ENCODE results near the gene PAQR6. TPM values are rescaled to one million over a fixed set of nuclear protein-coding genes. Genes with fewer than 3 reads are reported as not detected.

Gene PAQR6
- total RNA-seq, 2 donors from 2014 or later, result 1.1 to 2.9 TPM

DNA sequence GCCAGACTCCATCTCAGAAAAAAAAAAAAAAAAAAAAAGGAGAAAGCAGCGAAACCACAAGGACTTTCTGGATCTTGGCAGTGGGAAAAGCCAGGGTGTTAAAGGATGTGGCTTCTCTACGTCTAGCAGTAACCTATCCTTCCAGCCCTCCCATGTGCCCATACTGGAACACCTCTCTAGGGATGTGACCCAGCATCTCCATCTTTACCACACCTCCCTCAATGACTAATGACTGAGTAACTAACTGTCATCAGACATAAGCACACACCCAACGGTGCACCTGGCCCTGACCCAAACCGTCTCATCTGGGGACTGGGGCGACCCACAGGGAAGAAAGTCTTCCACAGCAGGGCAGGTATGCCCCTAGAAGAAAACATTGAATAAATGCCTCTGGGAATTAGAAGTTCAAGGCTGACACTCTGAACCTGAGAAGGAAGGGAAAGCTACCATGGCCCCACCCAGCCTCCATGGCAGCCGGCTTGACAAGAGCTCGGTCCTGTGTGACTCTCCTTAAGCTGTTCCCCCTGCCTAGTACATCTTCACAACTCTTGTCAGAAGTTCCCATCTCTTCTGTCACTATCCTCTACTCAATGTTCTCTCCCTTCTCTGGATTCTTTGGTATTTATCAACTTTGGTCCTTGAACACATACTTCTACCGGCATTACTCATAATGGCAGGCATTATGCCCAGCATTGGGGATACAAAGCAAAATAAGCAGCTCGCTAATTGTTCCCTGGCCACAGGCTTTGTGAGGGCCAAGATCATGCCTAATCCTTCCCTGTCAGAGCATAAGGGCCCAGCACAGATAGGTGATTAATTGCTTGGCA, 14.8 kb upstream of the PAQR6 start:
- Histone ChIP-seq H3K9me3 (no peaks in the 10 kb centered on the region), H3K27me3 (no peaks in the 10 kb centered on the region), H3K27ac (no peak overlapping the region), H3K36me3 (peaks cover 57% of the 10 kb centered on the region), H3K9ac (ENCODE audit: low read depth in 2 of 2, low read length in 2 of 2) (no peak overlapping the region), H3K4me3 (no peak overlapping the region), H3K4me1 (no peaks in the 10 kb centered on the region)
- intact Hi-C loops (cut with DNase I), result no loop called here
- DNase-seq, result no peak
- no peak for TF ChIP-seq CTCF (IDR thresholded peaks at IDR 0.05)

DNA sequence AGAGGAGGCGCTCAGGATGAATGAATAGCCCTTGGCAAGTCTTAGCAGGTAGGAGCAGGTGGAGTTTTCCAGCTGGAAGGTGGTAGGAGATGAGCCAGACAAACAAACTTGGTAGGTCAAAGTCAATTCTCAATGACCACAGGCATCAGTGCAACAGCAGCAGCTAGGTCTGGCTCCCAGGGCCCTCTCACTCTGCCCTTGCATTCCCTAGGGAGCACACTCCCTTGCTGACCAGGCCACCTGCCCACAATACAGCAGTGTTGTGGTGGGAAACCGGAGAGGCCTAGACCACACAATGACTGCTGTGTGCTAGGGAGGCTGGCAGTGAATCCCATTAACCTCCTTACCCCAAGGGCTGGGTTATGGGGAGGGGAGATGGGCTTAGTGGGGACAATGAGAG, 13.0 kb upstream of the PAQR6 start:
- Histone ChIP-seq H3K27me3 (no peaks in the 10 kb centered on the region), H3K9ac (ENCODE audit: low read depth in 2 of 2, low read length in 2 of 2) (no peak overlapping the region), H3K4me3 (no peak overlapping the region), H3K4me1 (no peaks in the 10 kb centered on the region), H3K9me3 (no peaks in the 10 kb centered on the region), H3K27ac (no peak overlapping the region), H3K36me3 (peaks cover 39% of the 10 kb centered on the region)
- intact Hi-C loops (cut with DNase I), result no loop called here
- TF ChIP-seq CTCF (IDR thresholded peaks at IDR 0.05), result no peak
- no peak for DNase-seq

DNA sequence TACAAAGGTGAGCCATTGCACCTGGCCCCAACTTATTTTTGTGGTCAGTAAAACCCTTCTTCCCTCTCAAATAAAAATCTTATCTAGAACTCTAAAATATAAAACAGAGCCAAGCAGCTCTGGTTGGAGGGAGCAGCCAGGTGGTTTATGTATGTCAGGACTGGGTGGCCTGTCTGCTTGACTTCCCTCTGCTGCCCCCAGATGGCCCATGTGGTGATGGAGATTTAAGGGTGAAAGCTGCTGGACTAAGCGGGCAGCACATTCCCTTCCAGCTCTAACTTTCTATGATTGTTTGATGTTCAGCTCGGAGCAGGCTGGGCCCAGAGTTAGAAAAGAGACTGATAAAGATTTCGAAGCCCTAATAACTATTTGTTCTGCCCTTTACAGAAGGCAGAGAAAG, 11.9 kb upstream of the PAQR6 start:
- no peaks in the 10 kb centered on the region for H3K9me3 ChIP-seq
- no peak overlapping the region for H3K9ac ChIP-seq (ENCODE audit: low read depth in 2 of 2, low read length in 2 of 2)
- no peak overlapping the region for H3K27ac ChIP-seq
- H3K27me3 ChIP-seq, result no peaks in the 10 kb centered on the region
- no peak for TF ChIP-seq CTCF (IDR thresholded peaks at IDR 0.05)
- H3K4me3 ChIP-seq, result no peak overlapping the region
- H3K36me3 ChIP-seq, result peaks cover 30% of the 10 kb centered on the region
- H3K4me1 ChIP-seq, result no peaks in the 10 kb centered on the region
- DNase-seq, result no peak
- intact Hi-C loops (cut with DNase I), result no loop called here

DNA sequence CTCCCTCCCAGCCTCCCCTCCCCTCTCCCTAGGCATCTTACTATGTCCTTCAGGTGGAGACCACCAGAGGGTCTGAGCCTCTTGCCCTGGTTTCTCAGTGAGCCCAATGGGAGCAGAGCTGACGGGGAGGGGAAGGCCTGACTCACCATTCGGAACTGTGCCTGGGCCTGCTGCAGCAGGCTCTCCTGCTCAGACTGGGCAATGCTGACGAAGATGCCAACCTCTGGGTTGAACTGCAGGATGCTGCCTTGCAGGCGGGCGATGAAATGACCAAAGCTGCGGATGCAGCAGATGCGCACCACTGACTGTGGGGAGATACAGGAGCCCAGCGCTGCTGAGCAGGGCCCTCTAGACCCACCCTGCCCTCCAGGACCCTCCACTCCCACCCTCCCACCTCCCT, 11.0 kb upstream of the PAQR6 start:
- no peak for TF ChIP-seq CTCF (IDR thresholded peaks at IDR 0.05)
- H3K27me3 ChIP-seq, result no peaks in the 10 kb centered on the region
- H3K4me3 ChIP-seq, result no peak overlapping the region
- H3K9me3 ChIP-seq, result no peaks in the 10 kb centered on the region
- intact Hi-C loops (cut with DNase I), result no loop called here
- H3K4me1 ChIP-seq, result no peaks in the 10 kb centered on the region
- no peak overlapping the region for H3K9ac ChIP-seq (ENCODE audit: low read depth in 2 of 2, low read length in 2 of 2)
- H3K27ac ChIP-seq, result no peak overlapping the region
- no peak for DNase-seq
- H3K36me3 ChIP-seq, result peaks cover 33% of the 10 kb centered on the region

- Histone ChIP-seq H3K4me1 (no peaks in the 10 kb centered on the region), H3K36me3 (peaks cover 44% of the 10 kb centered on the region), H3K9ac (ENCODE audit: low read depth in 2 of 2, low read length in 2 of 2) (no peak overlapping the region), H3K9me3 (no peaks in the 10 kb centered on the region), H3K27me3 (no peaks in the 10 kb centered on the region), H3K4me3 (no peak overlapping the region), H3K27ac (no peak overlapping the region)
- TF ChIP-seq CTCF (IDR thresholded peaks at IDR 0.05), result no peak
- no peak for DNase-seq
- intact Hi-C loops (cut with DNase I), result no loop called here
Measured at GRCh38 chr1:156257711-156258110, 9.9 kb upstream of the PAQR6 start.

All from colonic mucosa (tissue), 4 donors.